Measurements from ENCODE around the gene LAPTM5. TPM values are rescaled to one million over a fixed set of nuclear protein-coding genes. Genes with fewer than 3 reads are reported as not detected.

LAPTM5 gene
- total and polyA plus RNA-seq, 2 of the 8 experiments (the other 6 are each of a cell fraction or from before 2014, with no cell fraction given) = 0.37 to 1.4 TPM

DNA sequence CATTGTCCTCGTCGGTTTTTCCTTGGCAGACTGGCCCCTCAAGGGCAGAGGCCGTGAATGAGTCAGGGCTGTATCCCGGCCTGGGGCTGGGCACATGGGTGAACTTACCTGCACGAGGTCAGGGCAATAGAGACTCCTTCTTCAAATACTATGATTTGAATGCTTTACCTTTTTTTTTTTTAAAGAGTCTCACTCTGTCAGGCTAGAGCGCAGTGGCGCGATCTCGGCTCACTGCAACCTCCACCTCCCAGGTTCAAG is 5.0 kb downstream of the LAPTM5 start (continued):
- TF ChIP-seq RAD21 (IDR thresholded peaks at IDR 0.05 in 1 of 2, conservative IDR thresholded peaks at IDR 0.05 in 1 of 2; ENCODE audit: low read depth in 2 of 2, low read length in 2 of 2) (no peak), NANOG (IDR thresholded peaks at IDR 0.05; ENCODE audit: insufficient read depth, low read depth, low read length, poor library complexity, severe bottlenecking) (no peak), SP2 (IDR thresholded peaks at IDR 0.05; ENCODE audit: low read length) (no peak)
